ENCODE measurements around the gene PRRG2. TPM values are rescaled to one million over a fixed set of nuclear protein-coding genes. Genes with fewer than 3 reads are reported as not detected.
A peak's percentile ranks its signal among the peaks of the same experiment; 100 is the strongest.

Gene PRRG2
- total and polyA plus RNA-seq, 7 experiments from 2014 or later = 0.30 to 2.9 (median 0.54) TPM; not detected in 1

GRCh38 chr19:49587227-49587626, 6.1 kb downstream of the PRRG2 start:
- peaks cover 0 to 5% of the 10 kb centered on the region in 2 donors for H3K4me1 ChIP-seq (ENCODE audit: control insufficient read depth in 2 of 2, insufficient read depth in 2 of 2, low read length in 2 of 2)
- Mint-ChIP-seq H3K4me1 (peaks cover 7 to 19% (median 14%) of the 10 kb centered on the region in 7 donors), H3K36me3 (peaks cover 0 to 2% (median 0%) of the 10 kb centered on the region in 5 donors), H3K27ac (peak overlapping the region in 1 of 9 donors; percentile 25), H3K27me3 (peaks cover 0 to 12% (median 0%) of the 10 kb centered on the region in 5 donors), H3K4me3 (no peak overlapping the region), H3K9me3 (no peaks in the 10 kb centered on the region)
- no peak overlapping the region for H3K27ac ChIP-seq (ENCODE audit: low read depth, low read length)
- intact Hi-C loops (cut with micrococcal nuclease) = no loop called here
- no peak for ATAC-seq
- no peaks in the 10 kb centered on the region for H3K27me3 ChIP-seq (ENCODE audit: control insufficient read depth in 2 of 2, insufficient read depth in 2 of 2, low read length in 2 of 2)
- POLR2A ChIA-PET = interaction anchor here (1.4 to 2.0 kb wide), 2 partner anchors 53 to 98 kb away, joined by 4 to 6 read pairs; partner anchors contain the start of gene RRAS
- CTCF ChIA-PET = interaction anchor here (0.9 kb wide), 1 partner anchor 18 kb away, joined by 3 read pairs; no protein-coding TSS in a partner anchor
- peaks cover 0 to 11% (median 0%) of the 10 kb centered on the region in 3 experiments for H3K36me3 ChIP-seq (ENCODE audit: control insufficient read depth in 2 of 3, insufficient read depth in 3 of 3, low read length in 3 of 3)
- no peak for DNase-seq
- H3K4me3 ChIP-seq (ENCODE audit: low read length) = no peak overlapping the region
- no peaks in the 10 kb centered on the region for H3K9me3 ChIP-seq (ENCODE audit: control insufficient read depth in 2 of 3, low read length in 3 of 3)

- ChIA-PET CTCF (no interaction called here), POLR2A (interaction anchor here (0.9 to 4.5 kb wide), 7 partner anchors 9 to 1256 kb away, joined by 3 to 82 read pairs (median 6); partner anchors contain the start of genes NOSIP, PRRG2, RPS11 and RRAS)
- Histone ChIP-seq H3K4me1 (ENCODE audit: control insufficient read depth in 2 of 2, insufficient read depth in 2 of 2, low read length in 2 of 2) (peaks cover 6 to 11% of the 10 kb centered on the region in 2 donors), H3K9me3 (ENCODE audit: control insufficient read depth in 2 of 3, low read length in 3 of 3) (no peaks in the 10 kb centered on the region), H3K27ac (ENCODE audit: low read depth, low read length) (peak overlapping the region; percentile 21), H3K36me3 (ENCODE audit: control insufficient read depth in 2 of 3, insufficient read depth in 3 of 3, low read length in 3 of 3) (peaks cover 0 to 11% (median 0%) of the 10 kb centered on the region in 3 experiments), H3K27me3 (ENCODE audit: control insufficient read depth in 2 of 2, insufficient read depth in 2 of 2, low read length in 2 of 2) (no peaks in the 10 kb centered on the region), H3K4me3 (ENCODE audit: low read length) (no peak overlapping the region)
- intact Hi-C loops (cut with micrococcal nuclease) = no loop called here
- Mint-ChIP-seq H3K4me1 (peaks cover 17 to 30% (median 23%) of the 10 kb centered on the region in 7 donors), H3K27me3 (peaks cover 0 to 12% (median 0%) of the 10 kb centered on the region in 5 donors), H3K36me3 (peaks cover 0 to 11% (median 0%) of the 10 kb centered on the region in 5 donors), H3K27ac (peak overlapping the region in 8 of 9 donors; percentile 45 to 88 (median 80)), H3K9me3 (no peaks in the 10 kb centered on the region), H3K4me3 (peak overlapping the region in 4 of 10 donors; percentile 0 to 30 (median 21))
- ATAC-seq (peak; percentile 7), DNase-seq (peak in 6 of 9 donors; percentile 45 to 70 (median 56))
Measured at GRCh38 chr19:49588365-49589122, 7.4 kb downstream of the PRRG2 start.

- ChIA-PET CTCF (interaction anchor here (0.6 to 1.1 kb wide), 3 partner anchors 9 to 86 kb away, joined by 3 to 5 read pairs (median 4); partner anchors contain the start of gene NOSIP), POLR2A (interaction anchor here (1.0 to 4.5 kb wide), 12 partner anchors 10 to 1257 kb away, joined by 3 to 82 read pairs (median 9); partner anchors contain the start of genes NOSIP, PRRG2, RPL13A and RPS11)
- ATAC-seq (no peak), DNase-seq (peak in 2 of 9 donors; percentile 40 to 41)
- peak overlapping the region; percentile 86 for H3K27ac ChIP-seq (ENCODE audit: low read depth, low read length)
- Mint-ChIP-seq H3K4me1 (peaks cover 26 to 40% (median 31%) of the 10 kb centered on the region in 7 donors), H3K27ac (peak overlapping the region in 8 of 9 donors; percentile 76 to 98 (median 92)), H3K27me3 (peaks cover 0 to 12% (median 0%) of the 10 kb centered on the region in 5 donors), H3K4me3 (peak overlapping the region in 8 of 10 donors; percentile 30 to 95 (median 76)), H3K9me3 (no peaks in the 10 kb centered on the region), H3K36me3 (peaks cover 0 to 18% (median 8%) of the 10 kb centered on the region in 5 donors)
- H3K27me3 ChIP-seq (ENCODE audit: control insufficient read depth in 2 of 2, insufficient read depth in 2 of 2, low read length in 2 of 2) = no peaks in the 10 kb centered on the region
- H3K4me3 ChIP-seq (ENCODE audit: low read length) = no peak overlapping the region
- no peaks in the 10 kb centered on the region for H3K9me3 ChIP-seq (ENCODE audit: control insufficient read depth in 2 of 3, low read length in 3 of 3)
- intact Hi-C loops (cut with micrococcal nuclease) = no loop called here
- H3K4me1 ChIP-seq (ENCODE audit: control insufficient read depth in 2 of 2, insufficient read depth in 2 of 2, low read length in 2 of 2) = peaks cover 15 to 18% of the 10 kb centered on the region in 2 donors
- H3K36me3 ChIP-seq (ENCODE audit: control insufficient read depth in 2 of 3, insufficient read depth in 3 of 3, low read length in 3 of 3) = peaks cover 3 to 21% (median 8%) of the 10 kb centered on the region in 3 experiments
Measured at GRCh38 chr19:49589502-49589905, 8.4 kb downstream of the PRRG2 start.

- H3K4me1 ChIP-seq (ENCODE audit: control insufficient read depth in 2 of 2, insufficient read depth in 2 of 2, low read length in 2 of 2) = peaks cover 15 to 18% of the 10 kb centered on the region in 2 donors
- Mint-ChIP-seq H3K27me3 (peaks cover 0 to 12% (median 0%) of the 10 kb centered on the region in 5 donors), H3K36me3 (peaks cover 0 to 18% (median 8%) of the 10 kb centered on the region in 5 donors), H3K27ac (peak overlapping the region; percentile 76 to 95 (median 93)), H3K4me3 (peak overlapping the region; percentile 85 to 95 (median 94)), H3K9me3 (no peaks in the 10 kb centered on the region), H3K4me1 (peaks cover 26 to 42% (median 31%) of the 10 kb centered on the region in 7 donors)
- ATAC-seq (peak; percentile 90), DNase-seq (peak; percentile 85 to 98 (median 97))
- ChIA-PET CTCF (interaction anchor here (0.5 to 1.4 kb wide), 3 partner anchors 23 to 139 kb away, joined by 3 to 5 read pairs (median 3); partner anchors contain the start of gene PIH1D1), POLR2A (interaction anchor here (0.5 to 4.5 kb wide), 22 partner anchors 11 to 1080 kb away, joined by 3 to 82 read pairs (median 4); partner anchors contain the start of genes ALDH16A1, BCL2L12, FUT2 and IRF3)
- intact Hi-C loops (cut with micrococcal nuclease) = loop anchor here (1.0 to 5.0 kb wide), 16 partner anchors 10 to 1263 kb away; partner anchors contain the start of genes AKT1S1 (in 2 of the 2), BCL2L12 (in 2 of the 2), IRF3 (in 2 of the 2) and MED25 (in 2 of the 2)
- peak overlapping the region; percentile 86 for H3K27ac ChIP-seq (ENCODE audit: low read depth, low read length)
- no peaks in the 10 kb centered on the region for H3K9me3 ChIP-seq (ENCODE audit: control insufficient read depth in 2 of 3, low read length in 3 of 3)
- H3K36me3 ChIP-seq (ENCODE audit: control insufficient read depth in 2 of 3, insufficient read depth in 3 of 3, low read length in 3 of 3) = peaks cover 3 to 27% (median 8%) of the 10 kb centered on the region in 3 experiments
- H3K27me3 ChIP-seq (ENCODE audit: control insufficient read depth in 2 of 2, insufficient read depth in 2 of 2, low read length in 2 of 2) = no peaks in the 10 kb centered on the region
- H3K4me3 ChIP-seq (ENCODE audit: low read length) = peak overlapping the region; percentile 97
Measured at GRCh38 chr19:49590071-49590970, 9.2 kb downstream of the PRRG2 start.

GRCh38 chr19:49590971-49591730, 10.0 kb downstream of the PRRG2 start, which contains the start of gene PRR12:
Gene PRR12 (plus strand): TSS chr19:49591182. CDS start chr19:49591655, 473 bp downstream.
- H3K27me3 Mint-ChIP-seq = peaks cover 0 to 12% (median 0%) of the 10 kb centered on the region in 5 donors
- H3K27me3 ChIP-seq (ENCODE audit: control insufficient read depth in 2 of 2, insufficient read depth in 2 of 2, low read length in 2 of 2) = no peaks in the 10 kb centered on the region
- CTCF ChIA-PET = interaction anchor here (0.5 to 1.4 kb wide), 4 partner anchors 24 to 140 kb away, joined by 3 to 5 read pairs (median 3); partner anchors contain the start of genes PIH1D1 and RRAS
- peaks cover 0 to 18% (median 8%) of the 10 kb centered on the region in 5 donors for H3K36me3 Mint-ChIP-seq
- POLR2A ChIA-PET = interaction anchor here (0.6 to 4.5 kb wide), 24 partner anchors 11 to 1081 kb away, joined by 3 to 82 read pairs (median 5); partner anchors contain the start of genes ALDH16A1, BCL2L12, FUT2 and IRF3
- H3K36me3 ChIP-seq (ENCODE audit: control insufficient read depth in 2 of 3, insufficient read depth in 3 of 3, low read length in 3 of 3) = peaks cover 3 to 36% (median 8%) of the 10 kb centered on the region in 3 experiments
- H3K9me3 ChIP-seq (ENCODE audit: control insufficient read depth in 2 of 3, low read length in 3 of 3) = no peaks in the 10 kb centered on the region
- H3K4me1 ChIP-seq (ENCODE audit: control insufficient read depth in 2 of 2, insufficient read depth in 2 of 2, low read length in 2 of 2) = peaks cover 15 to 18% of the 10 kb centered on the region in 2 donors
- peak within 1 kb of the TSS; percentile 86 for H3K27ac ChIP-seq (ENCODE audit: low read depth, low read length)
- DNase-seq = peak; percentile 50 to 83 (median 76)
- intact Hi-C loops (cut with micrococcal nuclease) = loop anchor here (1.0 to 5.0 kb wide), 16 partner anchors 11 to 1264 kb away; partner anchors contain the start of genes AKT1S1 (in 2 of the 2), BCL2L12 (in 2 of the 2), IRF3 (in 2 of the 2) and MED25 (in 2 of the 2)
- H3K4me3 ChIP-seq (ENCODE audit: low read length) = peak within 1 kb of the TSS; percentile 97
- H3K27ac Mint-ChIP-seq = peak within 1 kb of the TSS; percentile 79 to 95 (median 94)
- peak within 1 kb of the TSS; percentile 85 to 95 (median 94) for H3K4me3 Mint-ChIP-seq
- ATAC-seq = peak; percentile 24
- H3K4me1 Mint-ChIP-seq = peaks cover 26 to 42% (median 31%) of the 10 kb centered on the region in 7 donors
- no peaks in the 10 kb centered on the region for H3K9me3 Mint-ChIP-seq

Data from naive thymus-derived CD4-positive, alpha-beta T cell (primary cell).